EL (cell line): ENCODE results near the gene KNDC1.

Source experiments
- DNase-seq: peaks from one replicate; pipeline ENCODE4 v3.0.0-alpha.2; 2016

Gene KNDC1

DNA sequence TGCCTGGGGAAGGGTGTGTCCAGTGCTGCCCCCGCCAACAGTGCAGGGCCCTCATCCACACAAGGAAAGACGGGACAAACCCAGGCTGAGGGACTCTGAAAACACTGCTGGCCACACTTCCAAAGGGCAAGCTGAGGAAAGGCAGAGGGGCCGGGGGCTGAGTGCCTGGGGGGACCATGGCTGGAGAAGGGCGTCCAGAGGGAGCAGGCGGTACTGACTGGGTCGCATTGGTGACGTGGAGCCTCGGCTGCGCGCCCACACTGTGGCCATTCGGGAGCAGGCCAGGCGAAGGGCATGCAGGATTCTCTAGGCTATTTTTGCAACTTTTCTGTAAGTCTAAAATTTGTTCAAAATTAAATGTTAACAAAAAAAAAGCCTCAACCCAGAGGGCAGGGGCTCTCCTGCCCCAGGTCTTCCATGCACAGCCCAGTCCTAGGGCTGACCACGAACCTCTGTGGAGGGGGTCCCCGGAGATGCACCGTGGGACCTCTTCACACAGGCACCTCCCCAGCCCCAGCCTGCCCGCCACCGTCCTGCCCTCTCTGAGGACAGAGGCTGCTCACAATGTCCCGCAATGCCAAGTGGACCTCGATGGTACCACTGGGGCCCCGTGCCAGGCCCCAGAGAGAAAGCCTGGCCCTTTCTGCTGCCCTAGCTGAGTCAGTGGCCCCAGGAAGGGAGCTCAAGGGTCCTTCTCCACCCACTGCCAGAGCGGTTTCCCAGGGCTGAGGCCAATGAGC, 106.2 kb downstream of the KNDC1 start:
- no peak for DNase-seq

DNA sequence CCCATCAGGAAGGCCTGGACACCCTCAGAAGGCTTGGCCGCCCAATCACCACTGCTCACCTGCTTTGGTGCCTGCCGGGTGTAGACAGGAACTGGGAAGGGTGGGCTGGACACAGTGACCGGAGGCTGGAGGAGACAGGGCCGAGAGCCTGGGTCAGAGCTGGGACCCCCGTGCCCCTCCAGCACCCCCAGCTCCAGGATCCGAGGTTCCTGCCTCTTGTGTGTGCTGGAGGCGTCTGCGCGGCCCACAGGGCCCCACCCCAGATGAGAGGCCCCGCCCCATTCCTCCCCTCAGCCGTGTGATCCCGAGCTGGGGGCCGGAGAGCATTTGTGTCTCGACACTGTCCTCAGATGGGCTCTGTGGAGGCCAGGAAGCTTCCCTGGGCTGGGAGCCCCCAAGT, 107.3 kb downstream of the KNDC1 start:
- DNase-seq, result no peak

DNA sequence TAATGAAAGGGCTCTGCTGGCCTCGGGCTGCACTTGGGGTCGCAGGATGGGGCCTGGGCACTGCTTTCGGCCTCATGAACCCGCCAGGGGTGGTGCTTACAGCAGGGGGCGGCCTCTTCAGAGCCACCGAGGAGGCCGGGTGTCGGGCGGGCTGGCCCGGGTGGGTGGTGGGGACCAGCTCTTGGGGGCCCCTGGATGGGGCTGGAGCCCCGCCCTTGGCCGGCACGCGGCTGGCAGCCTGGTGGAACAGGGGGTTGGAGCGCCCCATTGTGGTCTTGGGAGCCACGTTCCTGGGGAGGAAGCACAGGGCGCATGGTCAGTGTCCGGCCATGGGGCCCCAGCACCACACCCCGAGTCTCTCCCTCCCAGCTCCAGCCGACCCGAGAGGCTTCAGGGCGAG, 107.8 kb downstream of the KNDC1 start:
- no peak for DNase-seq

DNA sequence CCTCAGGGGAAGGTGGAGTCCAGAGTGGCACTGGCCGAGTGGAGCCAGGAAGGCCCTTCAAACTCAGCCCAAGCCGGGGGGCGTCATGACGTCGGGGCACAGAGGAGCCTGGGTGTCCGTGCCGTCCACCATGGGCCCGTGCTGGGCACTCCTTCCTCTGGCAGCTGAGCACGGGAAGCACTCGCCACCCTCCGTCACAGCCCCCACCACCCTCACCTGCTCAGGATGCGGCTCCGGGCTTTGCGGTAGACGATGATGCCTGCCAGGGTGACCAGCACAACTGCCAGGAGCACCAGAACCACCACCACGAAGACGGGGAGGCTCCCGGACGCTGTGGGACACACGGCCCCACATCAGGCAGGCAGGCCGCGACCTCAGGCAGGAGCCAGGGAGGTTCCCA, 108.5 kb downstream of the KNDC1 start:
- DNase-seq, result no peak

DNA sequence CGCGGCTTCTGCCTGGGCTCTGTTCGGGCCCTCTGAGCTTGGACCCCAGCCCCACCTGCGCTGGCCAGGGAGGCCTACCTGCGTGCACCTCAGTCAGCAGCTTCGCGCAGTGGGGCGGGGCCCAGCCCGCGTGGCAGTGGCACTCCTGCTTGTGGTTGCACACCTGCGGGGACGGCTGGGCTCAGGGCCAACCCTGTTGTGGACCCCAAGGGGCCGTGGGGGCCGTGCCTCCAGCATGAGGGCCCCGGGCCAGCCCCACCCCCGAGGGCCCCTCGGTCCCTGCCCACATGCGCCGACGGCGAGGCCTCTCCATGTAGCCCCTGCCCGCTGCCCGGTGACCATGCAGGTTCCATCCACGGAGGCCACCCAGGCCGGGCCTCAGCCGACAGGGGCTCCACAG, 109.3 kb downstream of the KNDC1 start:
- DNase-seq, result no peak

DNA sequence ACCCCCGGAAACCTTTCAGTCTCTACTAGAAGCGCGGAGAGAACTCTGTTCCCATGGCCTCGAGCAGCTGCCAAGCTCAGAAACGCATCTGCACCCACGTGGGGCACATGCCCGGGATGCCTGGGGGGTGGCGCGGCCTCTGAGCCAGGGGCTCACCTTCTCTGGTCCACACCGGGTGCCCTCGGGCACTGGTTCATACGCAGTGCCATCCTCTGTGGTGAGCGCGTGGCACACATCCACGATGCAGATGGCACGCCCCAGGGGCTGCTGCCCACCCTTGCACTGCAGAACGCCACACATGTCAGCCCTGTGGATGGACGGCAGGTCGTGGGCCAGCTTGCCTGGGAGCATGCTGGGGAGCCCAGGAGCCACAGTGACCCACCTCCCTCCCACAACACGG, 110.2 kb downstream of the KNDC1 start:
- DNase-seq, result no peak

DNA sequence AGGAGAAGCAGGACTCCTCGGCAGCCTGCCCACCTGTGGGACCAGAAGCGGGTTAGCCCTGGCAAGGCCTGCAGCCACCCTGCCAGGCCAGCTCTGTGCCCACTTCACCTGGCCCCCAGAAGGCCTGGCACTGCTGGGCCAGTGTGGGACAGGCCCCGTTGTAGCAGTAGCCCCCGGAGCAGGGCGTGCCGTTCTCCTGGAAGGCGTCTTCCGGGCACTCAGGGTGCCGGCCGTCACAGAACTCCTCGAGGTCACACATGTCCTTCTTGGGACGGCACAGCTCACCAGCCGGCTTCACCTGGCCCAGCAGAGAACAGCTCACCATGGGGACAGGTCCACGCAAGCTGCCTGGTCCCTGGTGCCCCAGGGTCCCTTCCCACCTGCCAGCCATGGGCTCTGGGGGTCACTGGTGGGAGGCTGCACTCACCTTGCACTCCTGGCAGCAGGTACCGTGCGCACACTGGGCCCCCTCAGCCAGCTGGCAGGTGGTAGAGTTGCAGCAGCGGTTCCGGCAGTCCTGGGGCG, 110.8 kb downstream of the KNDC1 start:
- no peak for DNase-seq

DNA sequence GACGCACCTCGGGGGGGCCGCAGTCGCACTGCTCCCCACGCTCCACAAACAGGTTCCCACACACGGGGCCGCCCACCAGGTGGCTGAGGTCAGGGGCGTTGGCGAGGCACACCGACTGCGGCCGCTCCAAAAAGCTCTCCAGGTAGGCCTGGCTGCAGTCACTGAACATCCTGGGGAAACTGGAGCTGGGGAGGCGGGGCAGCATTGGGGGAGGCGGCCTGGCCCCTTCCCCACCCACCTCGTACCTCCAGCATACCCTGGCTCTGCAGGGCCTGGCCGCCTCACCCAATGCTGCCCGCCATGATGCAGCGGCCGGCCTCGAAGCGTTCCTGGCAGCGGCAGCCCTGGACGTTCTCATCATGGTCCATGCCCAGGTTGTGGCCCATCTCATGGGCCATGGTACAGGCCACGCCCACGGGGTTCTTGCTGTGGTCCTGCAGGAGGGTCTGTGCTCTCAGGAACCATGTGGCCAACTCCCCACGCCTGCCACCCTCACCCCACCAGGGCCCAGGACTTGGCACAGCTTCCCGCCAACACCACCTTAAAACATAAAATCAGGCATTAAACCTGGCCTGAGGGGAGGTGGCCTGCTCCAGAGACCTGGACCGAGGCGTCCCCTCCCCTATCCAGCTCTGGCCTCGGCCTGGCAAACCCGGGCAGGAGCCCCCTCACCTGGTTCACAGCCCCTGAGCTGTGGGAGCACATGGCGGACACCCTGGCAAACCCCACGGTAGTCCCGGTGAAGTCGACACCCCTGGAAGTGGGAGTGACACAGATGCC, 111.7 kb downstream of the KNDC1 start:
- DNase-seq, result no peak

DNA sequence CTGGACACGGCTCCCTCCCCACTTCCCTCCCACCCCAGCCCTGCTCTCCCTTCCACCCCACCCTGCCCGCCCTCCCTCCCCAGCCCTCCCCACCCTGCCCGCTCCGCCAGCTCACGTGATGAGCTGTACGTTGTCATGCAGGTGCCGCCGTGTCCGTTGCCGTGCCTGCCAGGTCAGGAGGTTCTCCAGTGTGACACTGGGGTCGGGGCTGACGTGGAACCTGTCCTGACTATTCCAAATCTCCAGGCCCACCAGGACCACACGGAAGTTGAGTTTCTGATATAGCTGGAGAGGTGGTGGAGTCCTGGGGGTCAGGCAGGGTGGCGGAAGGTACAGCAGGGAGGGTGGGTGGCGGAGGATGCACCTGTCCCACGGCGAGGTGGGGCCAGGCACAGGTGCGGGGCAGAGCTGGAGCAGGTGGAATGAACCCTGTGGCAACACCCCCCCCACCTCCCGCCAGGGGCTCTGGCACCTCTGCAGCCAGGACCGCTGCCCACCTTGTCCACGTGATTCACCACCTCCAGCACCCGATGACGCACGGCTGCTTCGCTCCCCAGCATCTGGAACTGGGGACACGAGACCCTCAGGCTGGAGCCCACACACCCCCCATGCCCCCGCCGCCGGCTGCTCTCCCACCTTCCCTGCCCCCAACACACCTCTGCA, 112.4 kb downstream of the KNDC1 start:
- no peak for DNase-seq

DNA sequence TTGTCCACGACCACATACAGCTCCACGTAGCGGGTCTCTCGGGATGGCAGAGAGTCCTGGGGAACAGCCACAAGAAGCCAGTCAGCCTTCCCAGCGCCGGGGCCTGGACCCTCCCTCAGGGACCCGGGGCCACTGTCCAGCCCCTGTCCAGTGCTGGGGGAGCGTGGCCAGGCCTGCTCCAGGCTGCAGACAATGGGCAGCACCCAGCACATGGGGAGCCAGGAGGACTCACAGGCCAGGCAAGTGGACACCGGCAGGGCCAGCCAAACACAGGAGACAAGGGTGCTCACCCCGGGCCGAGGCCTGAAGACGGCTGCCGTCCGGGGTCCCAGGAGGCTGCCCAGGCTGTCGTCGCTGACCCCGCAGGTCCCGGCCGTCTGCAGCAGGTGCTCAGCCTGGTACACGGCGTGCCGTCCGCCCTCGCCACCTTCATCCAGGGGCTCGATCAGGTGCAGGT, 113.0 kb downstream of the KNDC1 start:
- no peak for DNase-seq

DNA sequence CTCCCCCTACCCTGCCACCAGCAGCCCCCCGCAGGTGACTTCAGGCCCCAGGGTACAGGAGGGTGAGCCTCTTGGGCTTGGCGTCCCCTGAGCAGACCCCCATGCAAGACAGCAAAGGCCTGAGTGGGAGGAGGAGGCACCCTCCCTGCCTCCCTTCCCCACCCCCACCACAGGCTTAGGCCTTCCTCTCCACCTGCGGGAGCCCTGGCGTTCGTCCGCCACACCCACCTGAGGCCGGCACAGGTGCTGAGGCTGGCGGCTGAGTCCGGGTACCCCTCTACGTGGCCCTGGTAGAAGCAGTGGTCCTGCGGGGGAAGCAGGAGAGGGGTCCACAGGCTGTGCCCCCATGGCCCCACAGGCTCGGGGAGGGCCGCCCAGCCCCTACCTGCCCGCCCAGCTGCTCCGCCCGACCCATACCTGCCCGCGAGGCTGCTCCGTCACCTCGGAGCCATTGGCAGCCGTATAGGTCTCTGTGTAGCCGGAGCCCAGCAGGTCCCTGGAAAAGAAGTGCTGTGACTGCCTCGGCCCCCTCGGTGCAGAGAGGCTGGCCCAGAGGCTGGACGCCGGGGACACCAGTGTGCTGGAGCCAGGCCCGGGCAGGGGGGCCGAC, 113.6 kb downstream of the KNDC1 start:
- no peak for DNase-seq

DNA sequence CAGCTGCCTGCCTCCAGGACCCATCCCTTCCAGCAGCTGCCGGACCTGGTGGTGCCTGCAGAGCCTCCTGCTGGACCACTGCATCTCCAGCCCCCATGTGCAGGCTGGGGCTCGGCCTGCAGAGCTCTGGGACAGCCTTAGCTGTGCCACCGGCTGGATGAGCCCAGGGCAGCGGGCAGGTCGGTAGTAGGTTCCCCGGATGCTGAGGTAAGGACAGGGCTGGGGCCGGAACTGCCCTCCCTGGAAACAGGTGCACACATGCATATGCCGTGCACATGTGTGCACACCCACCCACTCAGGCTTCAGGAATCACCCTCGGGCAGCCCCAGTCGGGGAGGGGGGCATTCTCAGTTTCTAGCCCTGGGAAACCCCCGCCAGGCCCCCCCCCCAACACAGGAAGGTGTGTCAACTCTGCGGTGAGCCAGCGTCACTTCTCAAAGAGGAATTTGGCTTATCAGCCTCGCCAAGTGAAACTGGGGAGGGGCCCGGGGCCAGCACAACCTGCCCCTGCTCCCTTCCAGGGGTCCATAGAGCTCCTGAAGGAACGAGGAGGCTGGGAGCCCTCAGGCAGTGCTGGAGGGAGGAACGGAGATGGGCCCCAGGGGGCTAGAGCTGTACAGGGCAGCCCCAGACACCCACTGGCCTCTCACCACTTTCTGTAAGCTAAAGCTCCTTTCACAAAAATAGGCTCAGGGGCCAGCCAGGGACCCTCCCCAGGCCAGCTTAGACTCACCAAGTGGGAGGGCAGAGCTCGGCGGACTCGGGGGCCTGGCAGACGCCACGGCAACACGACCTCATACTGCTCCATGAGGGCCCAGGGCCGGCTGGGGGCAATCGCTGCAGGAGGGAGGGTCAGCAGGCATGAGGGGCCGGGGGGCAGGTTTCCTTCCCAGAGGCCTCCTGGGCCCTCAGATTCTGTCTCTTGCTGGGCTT, 115.0 kb downstream of the KNDC1 start:
- DNase-seq, result no peak

DNA sequence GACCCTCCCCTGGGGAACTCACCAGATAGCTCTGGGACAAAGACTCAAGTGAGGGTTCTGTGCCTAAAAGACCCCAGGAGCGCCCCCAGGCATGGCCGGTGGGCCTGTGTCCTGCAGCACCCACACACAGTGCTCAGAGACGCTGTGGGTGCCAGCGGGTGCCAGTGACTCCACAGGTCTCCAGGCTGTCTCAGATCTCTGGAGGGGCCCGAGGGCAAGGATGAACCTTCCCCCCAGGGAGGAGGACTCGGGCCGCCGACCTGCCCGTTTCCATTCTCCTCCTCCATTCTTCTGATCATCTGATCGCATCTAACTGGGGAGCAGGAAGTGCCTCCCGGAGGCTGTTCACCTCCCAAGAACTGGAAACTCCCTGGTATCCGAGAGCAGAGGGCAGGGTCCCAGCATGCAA, 115.7 kb downstream of the KNDC1 start:
- no peak for DNase-seq
